NB4 (cell line): ENCODE measurements around the gene DMAC2L.

Experiments used
- CTCF ChIP-seq: IDR thresholded peaks from one replicate; pipeline ENCODE4 v1.5.1; 2012; ENCODE audit warnings: low read depth, low read length
- POLR2A ChIP-seq: IDR thresholded peaks from 2 replicates; pipeline ENCODE4 v1.6.1; 2011; ENCODE audit warnings: mild to moderate bottlenecking; ENCODE audit not compliant: insufficient read length; ENCODE audit errors: extremely low read depth

- TF ChIP-seq POLR2A = no peak
- no peak for TF ChIP-seq CTCF
These were observed 61.8 kb downstream of the DMAC2L start for GRCh38 chr14:50373959-50374358.
